ENCODE results near the gene PDIA2. TPM values are rescaled to one million over a fixed set of nuclear protein-coding genes. Genes with fewer than 3 reads are reported as not detected.
"Not testable (repeated sequence)": the region's sequence is repeated elsewhere in the genome, so short reads cannot be mapped to it uniquely, and the experiment has no call there.

PDIA2 gene
- total and polyA plus RNA-seq, 8 donors: 32.3 to 932 (median 118) TPM; not detected in 1

DNA sequence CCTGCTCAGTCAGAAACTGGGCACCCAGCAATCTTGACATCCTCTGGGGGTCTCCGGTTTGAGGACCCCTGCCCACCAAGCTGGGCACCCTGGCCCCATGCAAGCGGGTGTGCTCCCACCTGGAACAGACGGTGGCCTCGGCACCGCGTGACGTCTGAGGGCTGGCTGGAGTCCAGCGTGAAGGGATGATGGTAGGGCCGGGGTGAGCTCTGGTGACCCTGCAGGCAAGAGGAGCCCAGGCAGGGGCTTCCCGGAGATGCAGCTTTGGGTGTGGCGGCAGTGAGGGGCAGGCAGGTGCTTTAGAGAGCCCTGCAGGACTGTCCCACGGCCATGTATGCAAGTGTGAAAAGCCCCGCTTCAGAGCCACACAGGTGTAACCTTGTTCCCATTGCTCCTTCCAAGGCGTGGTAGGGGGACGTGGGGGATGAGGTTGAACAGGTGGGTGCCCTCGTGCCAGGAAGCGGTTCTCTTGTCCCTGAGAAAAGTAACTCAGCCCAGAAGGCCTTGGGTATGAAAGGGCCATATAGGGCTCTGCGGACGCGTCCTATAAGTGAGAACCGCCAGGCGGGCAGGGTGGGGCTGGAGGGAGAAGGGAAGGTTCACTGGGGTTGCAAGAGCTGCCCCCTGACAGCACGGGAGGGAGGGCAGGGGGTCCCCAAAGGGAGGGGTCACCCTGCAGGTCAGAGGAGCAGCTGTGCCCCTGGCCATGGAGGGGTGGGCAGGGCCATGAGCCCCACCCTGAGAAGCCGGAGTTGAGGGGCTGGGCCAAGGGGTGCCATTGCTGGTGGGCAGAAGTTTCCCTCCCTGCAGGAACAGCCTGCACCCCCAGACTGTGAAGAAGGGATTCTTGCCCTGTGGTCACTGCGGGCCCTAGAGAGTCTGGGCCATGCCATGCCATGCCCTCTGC is 16.5 kb upstream of the PDIA2 start:
- peaks cover 27 to 44% (median 43%) of the 10 kb centered on the region in 4 donors for H3K36me3 ChIP-seq
- no peaks in the 10 kb centered on the region for H3K27me3 ChIP-seq
- peak in 1 of 2 donors; percentile 7 for DNase-seq
- H3K9me3 ChIP-seq: no peaks in the 10 kb centered on the region
- TF ChIP-seq EP300 (IDR thresholded peaks at IDR 0.05) (no peak), POLR2A (IDR thresholded peaks at IDR 0.05) (no peak), POLR2AphosphoS5 (IDR thresholded peaks at IDR 0.05) (no peak), CTCF (IDR thresholded peaks at IDR 0.05) (no peak)
- H3K4me3 ChIP-seq: no peak overlapping the region
- intact Hi-C loops (cut with DNase I; ENCODE audit: low total_unique reads): no loop called here
- H3K4me1 ChIP-seq: peaks cover 0 to 19% (median 15%) of the 10 kb centered on the region in 4 donors
- 65 to 70% (median 67%) methylated on average over 22 to 25 of the region's 25 CpGs for WGBS, 5 donors
- peak overlapping the region in 2 of 5 donors; percentile 7 to 14 for H3K27ac ChIP-seq

GRCh38 chr16:267562-267961 is 15.4 kb upstream of the PDIA2 start:
- Histone ChIP-seq H3K36me3 (peaks cover 23 to 33% (median 33%) of the 10 kb centered on the region in 4 donors), H3K4me1 (peaks cover 0 to 19% (median 15%) of the 10 kb centered on the region in 4 donors)
- intact Hi-C loops (cut with DNase I; ENCODE audit: low total_unique reads); DNase-seq; H3K27me3 ChIP-seq; H3K9me3 ChIP-seq; H3K27ac ChIP-seq; H3K4me3 ChIP-seq: not testable (repeated sequence)
- WGBS, 5 donors: 76 to 88% (median 85%) methylated on average over 17 of the region's 17 CpGs

DNA sequence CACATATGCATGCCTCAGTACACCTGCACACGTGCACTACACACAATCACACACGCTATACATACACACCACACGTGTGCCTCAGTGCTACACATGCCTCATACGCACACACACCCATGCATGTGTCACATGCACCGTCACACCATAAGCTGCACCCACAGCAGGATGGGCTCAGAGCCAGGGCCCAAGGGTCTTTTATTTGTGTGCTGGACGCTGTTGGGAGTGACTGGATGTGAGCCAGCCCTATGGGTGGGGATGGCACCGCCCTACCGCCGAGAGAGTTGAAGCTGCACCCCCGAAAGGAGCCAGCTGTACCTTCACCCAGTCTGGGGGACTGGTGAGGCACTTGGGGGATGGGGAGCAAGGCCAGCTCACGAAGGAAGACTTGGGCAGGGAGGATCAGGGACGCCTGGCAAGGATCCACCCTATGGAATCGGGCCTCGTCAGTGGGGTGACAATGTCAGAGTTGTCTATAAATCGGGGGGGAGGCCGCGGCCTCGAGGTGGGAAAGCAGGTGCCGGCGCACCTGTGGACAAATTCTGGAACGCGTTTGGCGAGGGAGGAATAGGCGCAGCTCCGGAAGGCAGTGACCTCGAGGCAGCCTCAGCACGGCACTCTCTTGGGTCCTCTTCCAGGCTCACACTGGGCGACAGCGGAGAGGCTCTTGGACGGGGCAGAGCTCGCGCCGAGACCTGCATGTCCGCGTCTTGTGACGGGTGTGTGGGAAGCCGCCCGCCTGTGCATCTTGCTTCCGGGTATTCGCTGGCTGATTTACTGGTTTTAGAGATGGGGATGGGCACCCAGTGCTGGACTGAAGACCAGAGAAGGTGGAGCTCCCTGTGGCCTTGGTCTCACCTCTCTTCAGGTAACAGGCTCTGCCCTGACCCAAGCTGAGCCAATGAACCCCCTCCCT is 14.6 kb upstream of the PDIA2 start:
- intact Hi-C loops (cut with DNase I; ENCODE audit: low total_unique reads): no loop called here
- 49 to 70% (median 55%) methylated on average over 38 to 40 of the region's 40 CpGs for WGBS, 5 donors
- H3K4me3 ChIP-seq: no peak overlapping the region
- DNase-seq: peak in 1 of 2 donors; percentile 35
- no peak overlapping the region for H3K27ac ChIP-seq
- peaks cover 0 to 20% (median 17%) of the 10 kb centered on the region in 4 donors for H3K4me1 ChIP-seq
- no peaks in the 10 kb centered on the region for H3K9me3 ChIP-seq
- peaks cover 17 to 25% (median 24%) of the 10 kb centered on the region in 4 donors for H3K36me3 ChIP-seq
- TF ChIP-seq CTCF (IDR thresholded peaks at IDR 0.05) (no peak), POLR2A (IDR thresholded peaks at IDR 0.05) (no peak), POLR2AphosphoS5 (IDR thresholded peaks at IDR 0.05) (no peak), EP300 (IDR thresholded peaks at IDR 0.05) (no peak)
- peaks cover 0 to 2% (median 0%) of the 10 kb centered on the region in 3 donors for H3K27me3 ChIP-seq

DNA sequence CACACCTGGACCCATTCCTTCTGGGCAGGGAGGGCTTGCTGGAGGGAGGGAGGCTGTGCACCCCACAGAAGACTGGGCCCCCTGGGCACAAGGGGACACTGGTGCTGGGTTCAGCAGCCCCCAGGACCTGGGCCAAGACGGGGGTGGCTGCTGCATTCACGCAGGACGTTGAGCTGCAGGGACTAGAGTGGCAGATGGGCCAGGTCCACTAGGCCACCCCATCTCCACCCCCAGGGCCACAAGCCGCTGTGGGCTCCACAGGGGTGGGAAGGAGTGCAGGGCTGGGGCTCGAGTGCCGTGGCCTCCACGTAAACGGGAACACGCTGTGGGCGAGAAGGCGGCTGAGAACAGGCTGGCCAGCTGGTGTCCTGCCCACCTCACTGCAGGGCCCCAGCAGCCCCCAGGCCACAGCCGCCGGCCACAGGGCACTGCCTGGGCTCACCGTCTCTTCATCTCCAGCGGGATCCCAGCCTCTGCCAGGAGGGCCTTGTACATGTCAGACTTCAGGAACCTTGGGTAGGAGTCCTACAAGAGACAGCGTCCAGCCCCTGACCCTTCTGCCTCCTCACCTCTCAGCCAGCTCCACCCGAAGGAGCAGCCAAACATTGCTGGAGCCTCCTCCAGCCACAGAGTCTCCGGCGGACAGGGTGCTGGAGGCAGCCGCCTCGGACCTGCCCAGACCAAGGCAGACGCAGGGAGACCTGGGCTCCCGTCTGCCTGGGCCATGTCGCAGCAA is 13.7 kb upstream of the PDIA2 start:
- H3K36me3 ChIP-seq: peaks cover 8 to 17% (median 16%) of the 10 kb centered on the region in 4 donors
- H3K27ac ChIP-seq: no peak overlapping the region
- H3K27me3 ChIP-seq: peaks cover 0 to 11% (median 0%) of the 10 kb centered on the region in 3 donors
- H3K4me3 ChIP-seq: no peak overlapping the region
- no peak for TF ChIP-seq POLR2A (IDR thresholded peaks at IDR 0.05)
- TF ChIP-seq POLR2AphosphoS5 (IDR thresholded peaks at IDR 0.05): no peak
- TF ChIP-seq EP300 (IDR thresholded peaks at IDR 0.05): no peak
- no peak for TF ChIP-seq CTCF (IDR thresholded peaks at IDR 0.05)
- H3K4me1 ChIP-seq: peaks cover 0 to 29% (median 24%) of the 10 kb centered on the region in 4 donors
- intact Hi-C loops (cut with DNase I; ENCODE audit: low total_unique reads): no loop called here
- DNase-seq: no peak
- H3K9me3 ChIP-seq: no peaks in the 10 kb centered on the region
- 84 to 89% (median 87%) methylated on average over 20 to 24 of the region's 24 CpGs for WGBS, 5 donors
